GM12891 (cell line): ENCODE data around the gene RNASEH2A.
"Not testable (repeated sequence)": the region's sequence is repeated elsewhere in the genome, so short reads cannot be mapped to it uniquely, and the experiment has no call there.

Source experiments
- PAX5 ChIP-seq: IDR thresholded peaks from 2 replicates; pipeline ENCODE4 v1.6.1; 2011; ENCODE audit warnings: low read length, moderate library complexity, mild to moderate bottlenecking; ENCODE audit not compliant: insufficient read depth, severe bottlenecking
- POLR2A ChIP-seq: IDR thresholded peaks from 2 replicates; pipeline ENCODE4 v1.6.1; 2011; ENCODE audit warnings: low read depth, low read length, control low read depth
- POLR2AphosphoS5 ChIP-seq: IDR thresholded peaks from 2 replicates; pipeline ENCODE4 v1.6.1; 2011; ENCODE audit warnings: low read depth, low read length, control low read depth
- POU2F2 ChIP-seq: IDR thresholded peaks from 2 replicates; pipeline ENCODE4 v1.6.1; 2011; ENCODE audit warnings: low read depth, mild to moderate bottlenecking, control low read depth, low read length, moderate library complexity
- SPI1 ChIP-seq: IDR thresholded peaks from 2 replicates; pipeline ENCODE4 v1.6.1; 2011; ENCODE audit warnings: low read depth, low read length, control low read depth
- TAF1 ChIP-seq: IDR thresholded peaks from 2 replicates; pipeline ENCODE4 v1.6.1; 2011; ENCODE audit warnings: low read depth, low read length, control low read depth

GRCh38 chr19:12817188-12817587, 10.8 kb downstream of the RNASEH2A start:
- TF ChIP-seq POLR2AphosphoS5, POLR2A, TAF1, SPI1, POU2F2, PAX5: not testable (repeated sequence)
